ENCODE data around the gene CD163L1. TPM values are rescaled to one million over a fixed set of nuclear protein-coding genes. Genes with fewer than 3 reads are reported as not detected.

Gene CD163L1
- total RNA-seq, 1 donor from 2014 or later: not detected

Other genes with a start within 250 kb of the CD163L1 start
- gene ACSM4, start 140.1 kb downstream of the CD163L1 start, total RNA-seq: not detected in 2 replicates
- not detected in 2 replicates for gene CD163, start 59.6 kb upstream of the CD163L1 start, total RNA-seq
- not detected in 2 replicates for gene APOBEC1, start 221.8 kb upstream of the CD163L1 start, total RNA-seq

All from activated T-helper 1 cell treated with anti-CD3 and anti-CD28 coated beads, Interleukin-12 subunit alpha, Interleukin-12 subunit beta, Interleukin-2, Interleukin-4 antibody, amounts not matched to agents 30 ng/mL and 10 ng/mL and 1 ng/mL, durations not matched to agents 14 hours and 24 hours and 36 hours (primary cell).